ENCODE measurements around the gene ITPR1. TPM values are rescaled to one million over a fixed set of nuclear protein-coding genes. Genes with fewer than 3 reads are reported as not detected.

The ITPR1 gene
- polyA plus RNA-seq, 2 of the 4 experiments (the other 2 are of a cell fraction) = 2.8 to 9.6 TPM

GRCh38 chr3:4645468-4645867 is 152.3 kb downstream of the ITPR1 start:
- ATAC-seq (no peak), FAIRE-seq (no peak), DNase-seq (ENCODE audit: low read depth in 1 of 2, low spot score in 1 of 2) (no peak)
- WGBS (ENCODE audit: missing lambda C conversion rate) = 81% methylated on average over 6 of the region's 6 CpGs
- Histone ChIP-seq H3K4me3 (no peak overlapping the region), H3K27ac (no peak overlapping the region), H3K4me2 (no peak overlapping the region), H3K9me3 (no peaks in the 10 kb centered on the region), H3K4me1 (no peaks in the 10 kb centered on the region)
- TF ChIP-seq RFX5 (IDR thresholded peaks at IDR 0.05) (no peak), CBX2 (IDR thresholded peaks at IDR 0.05; ENCODE audit: borderline replicate concordance, low read depth) (no peak)
- ChIA-PET CTCF (no interaction called here), POLR2A (no interaction called here)

GRCh38 chr3:4647411-4647810 is 154.3 kb downstream of the ITPR1 start:
- Histone ChIP-seq H3K4me1 (no peaks in the 10 kb centered on the region), H3K4me2 (no peak overlapping the region), H3K9me3 (no peaks in the 10 kb centered on the region), H3K27ac (no peak overlapping the region), H3K4me3 (no peak overlapping the region)
- ChIA-PET CTCF (interaction anchor here (1.1 kb wide), 1 partner anchor 39 kb away, joined by 4 read pairs; no protein-coding TSS in a partner anchor), POLR2A (no interaction called here)
- no peak for DNase-seq (ENCODE audit: low read depth in 1 of 2, low spot score in 1 of 2)
- ATAC-seq = no peak
- WGBS (ENCODE audit: missing lambda C conversion rate) = 41% methylated on average over 2 of the region's 2 CpGs
- no peak for TF ChIP-seq SMC3 (IDR thresholded peaks at IDR 0.05)
- no peak for TF ChIP-seq KDM5A (IDR thresholded peaks at IDR 0.05)
- TF ChIP-seq EHF (CRISPR knock-in tag; IDR thresholded peaks at IDR 0.05) = no peak
- no peak for TF ChIP-seq ZNF302 (CRISPR knock-in tag; IDR thresholded peaks at IDR 0.05)
- no peak for TF ChIP-seq CBX2 (IDR thresholded peaks at IDR 0.05; ENCODE audit: borderline replicate concordance, low read depth)
- no peak for TF ChIP-seq PBX3 (IDR thresholded peaks at IDR 0.05)
- TF ChIP-seq FOXS1 (CRISPR knock-in tag; IDR thresholded peaks at IDR 0.05) = no peak
- no peak for TF ChIP-seq RNF2 (IDR thresholded peaks at IDR 0.05; ENCODE audit: borderline replicate concordance, low read depth)
- TF ChIP-seq RARB (CRISPR knock-in tag; IDR thresholded peaks at IDR 0.05) = no peak
- TF ChIP-seq HEYL (CRISPR knock-in tag; IDR thresholded peaks at IDR 0.05) = no peak
- TF ChIP-seq POLR2A (IDR thresholded peaks at IDR 0.05; ENCODE audit: low read length) = no peak
- TF ChIP-seq HOXB13 (CRISPR knock-in tag; IDR thresholded peaks at IDR 0.05; ENCODE audit: low read depth) = no peak
- TF ChIP-seq, protein P1, sequence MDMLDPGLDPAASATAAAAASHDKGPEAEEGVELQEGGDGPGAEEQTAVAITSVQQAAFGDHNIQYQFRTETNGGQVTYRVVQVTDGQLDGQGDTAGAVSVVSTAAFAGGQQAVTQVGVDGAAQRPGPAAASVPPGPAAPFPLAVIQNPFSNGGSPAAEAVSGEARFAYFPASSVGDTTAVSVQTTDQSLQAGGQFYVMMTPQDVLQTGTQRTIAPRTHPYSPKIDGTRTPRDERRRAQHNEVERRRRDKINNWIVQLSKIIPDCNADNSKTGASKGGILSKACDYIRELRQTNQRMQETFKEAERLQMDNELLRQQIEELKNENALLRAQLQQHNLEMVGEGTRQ (IDR thresholded peaks at IDR 0.05) = no peak
- no peak for TF ChIP-seq KDM1A (IDR thresholded peaks at IDR 0.05; ENCODE audit: low read depth)
- no peak for TF ChIP-seq REST (IDR thresholded peaks at IDR 0.05)
- no peak for TF ChIP-seq JUN (IDR thresholded peaks at IDR 0.05)
- TF ChIP-seq HOXB5 (CRISPR knock-in tag; IDR thresholded peaks at IDR 0.05) = no peak
- no peak for TF ChIP-seq ZC3H11A (IDR thresholded peaks at IDR 0.05)
- no peak for TF ChIP-seq POLR2AphosphoS2 (conservative IDR thresholded peaks at IDR 0.05; ENCODE audit: low read length)
- FAIRE-seq = no peak
